GM18907 (cell line): ENCODE data around the gene CHCHD10.

ENCODE experiments used
- ATAC-seq: cut with Tn5 transposase; IDR thresholded peaks from one replicate; pipeline ENCODE4 v1.9.1; 2021; ENCODE audit warnings: mild to moderate bottlenecking, moderate library complexity; ENCODE audit not compliant: unreplicated experiment

CHCHD10 gene

DNA sequence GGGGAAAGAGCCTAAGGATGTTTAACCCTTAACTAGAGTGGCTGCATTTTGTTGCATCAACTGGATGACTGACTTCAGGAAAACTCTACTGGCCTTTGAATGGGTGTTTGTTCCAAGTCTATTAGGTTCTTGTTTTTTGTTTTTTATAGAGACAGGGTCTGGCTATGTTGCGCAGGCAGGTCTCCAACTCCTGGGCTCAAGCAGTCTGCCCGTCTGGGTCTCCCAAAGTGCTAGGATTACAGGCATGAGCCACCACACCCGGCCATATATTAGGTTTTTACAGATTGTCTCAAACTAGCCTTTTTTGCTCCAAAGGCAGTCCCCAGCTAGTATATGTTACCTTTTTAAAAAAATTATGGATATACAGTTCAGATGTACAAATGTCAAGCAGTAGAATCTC is 20.1 kb upstream of the CHCHD10 start:
- no peak for ATAC-seq

- peak; percentile 23 for ATAC-seq
These were observed 19.8 kb upstream of the CHCHD10 start for GRCh38 chr22:23787600-23787896.

- ATAC-seq = peak; percentile 66
These were observed 19.2 kb upstream of the CHCHD10 start, which contains the start of gene SMARCB1 for GRCh38 chr22:23786752-23787599. Gene SMARCB1 (plus strand): TSS chr22:23786966. CDS start chr22:23787170, 204 bp downstream.

DNA sequence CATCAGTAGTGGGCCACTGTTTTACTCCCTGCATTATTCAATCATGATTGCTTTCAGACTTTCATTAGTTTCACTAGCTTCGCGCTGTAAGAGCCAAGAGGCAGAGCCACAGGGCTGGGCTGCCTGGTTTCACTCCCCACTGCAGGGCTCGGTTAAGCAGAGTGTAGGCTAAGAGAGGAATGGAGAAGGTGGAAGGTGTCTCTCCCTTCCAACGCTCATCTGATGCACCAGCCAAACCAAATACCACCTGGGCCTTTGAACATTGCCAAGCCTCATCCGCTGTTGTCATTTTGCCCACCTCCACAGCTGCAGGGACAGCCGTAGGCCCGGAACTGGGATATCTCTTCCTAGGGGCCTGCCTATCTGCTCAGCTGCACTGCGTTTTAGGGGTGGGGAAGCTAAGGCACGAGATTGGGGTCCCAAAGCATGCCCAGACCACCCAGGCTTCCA is 18.5 kb upstream of the CHCHD10 start:
- no peak for ATAC-seq

DNA sequence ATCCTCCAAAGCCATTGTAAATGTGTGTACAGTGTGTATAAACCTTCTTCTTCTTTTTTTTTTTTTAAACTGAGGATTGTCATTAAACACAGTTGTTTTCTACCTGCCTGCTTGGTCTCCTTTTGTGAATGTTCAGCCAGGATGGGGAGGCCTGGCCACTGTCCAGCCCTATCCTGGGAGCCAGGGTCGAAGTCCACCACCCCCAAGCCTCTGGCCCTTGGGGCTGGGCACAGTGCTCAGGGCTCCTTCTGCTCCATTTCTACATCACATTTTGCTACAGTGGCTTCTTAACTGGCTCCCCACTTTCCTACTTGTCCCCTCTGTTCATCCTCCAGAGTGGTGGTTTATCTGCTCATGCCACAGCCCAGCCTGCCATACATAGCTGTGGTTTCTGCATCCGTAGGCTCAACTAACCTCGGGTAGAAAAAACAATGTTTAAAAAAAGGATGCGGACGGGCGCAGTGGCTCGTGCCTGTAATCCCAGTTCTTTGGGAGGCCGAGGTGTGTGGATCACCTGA is 16.5 kb upstream of the CHCHD10 start:
- ATAC-seq = no peak

DNA sequence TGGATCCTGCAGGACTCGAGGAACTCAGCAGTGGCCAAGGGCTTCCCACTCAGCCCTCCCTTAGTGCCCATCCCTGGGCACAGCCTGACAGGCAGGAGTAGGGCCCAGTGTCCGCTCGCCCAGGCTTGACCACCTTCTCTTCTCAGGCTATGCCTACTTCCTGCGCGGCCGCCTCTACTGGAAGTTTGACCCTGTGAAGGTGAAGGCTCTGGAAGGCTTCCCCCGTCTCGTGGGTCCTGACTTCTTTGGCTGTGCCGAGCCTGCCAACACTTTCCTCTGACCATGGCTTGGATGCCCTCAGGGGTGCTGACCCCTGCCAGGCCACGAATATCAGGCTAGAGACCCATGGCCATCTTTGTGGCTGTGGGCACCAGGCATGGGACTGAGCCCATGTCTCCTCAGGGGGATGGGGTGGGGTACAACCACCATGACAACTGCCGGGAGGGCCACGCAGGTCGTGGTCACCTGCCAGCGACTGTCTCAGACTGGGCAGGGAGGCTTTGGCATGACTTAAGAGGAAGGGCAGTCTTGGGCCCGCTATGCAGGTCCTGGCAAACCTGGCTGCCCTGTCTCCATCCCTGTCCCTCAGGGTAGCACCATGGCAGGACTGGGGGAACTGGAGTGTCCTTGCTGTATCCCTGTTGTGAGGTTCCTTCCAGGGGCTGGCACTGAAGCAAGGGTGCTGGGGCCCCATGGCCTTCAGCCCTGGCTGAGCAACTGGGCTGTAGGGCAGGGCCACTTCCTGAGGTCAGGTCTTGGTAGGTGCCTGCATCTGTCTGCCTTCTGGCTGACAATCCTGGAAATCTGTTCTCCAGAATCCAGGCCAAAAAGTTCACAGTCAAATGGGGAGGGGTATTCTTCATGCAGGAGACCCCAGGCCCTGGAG is 15.7 kb upstream of the CHCHD10 start:
- no peak for ATAC-seq

DNA sequence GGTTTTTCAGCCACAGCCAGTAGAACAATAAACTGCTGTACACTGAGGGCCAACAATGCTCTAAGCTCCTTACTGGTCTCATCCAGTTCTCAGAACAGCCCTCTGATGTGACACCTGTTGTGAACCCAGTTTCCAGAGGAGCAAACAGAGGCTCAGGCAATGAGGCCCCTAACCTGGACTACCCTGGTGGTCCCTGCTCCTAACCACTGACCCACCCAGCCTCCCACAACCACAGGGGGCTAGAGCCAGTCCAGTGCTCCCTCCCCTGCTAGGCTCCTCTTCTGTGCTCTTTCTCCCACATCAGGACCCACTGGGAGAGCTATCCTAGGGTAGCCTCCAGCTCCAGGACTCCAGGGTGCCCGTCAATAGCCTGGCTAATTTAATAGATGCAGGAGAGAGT is 14.9 kb upstream of the CHCHD10 start:
- ATAC-seq = no peak

DNA sequence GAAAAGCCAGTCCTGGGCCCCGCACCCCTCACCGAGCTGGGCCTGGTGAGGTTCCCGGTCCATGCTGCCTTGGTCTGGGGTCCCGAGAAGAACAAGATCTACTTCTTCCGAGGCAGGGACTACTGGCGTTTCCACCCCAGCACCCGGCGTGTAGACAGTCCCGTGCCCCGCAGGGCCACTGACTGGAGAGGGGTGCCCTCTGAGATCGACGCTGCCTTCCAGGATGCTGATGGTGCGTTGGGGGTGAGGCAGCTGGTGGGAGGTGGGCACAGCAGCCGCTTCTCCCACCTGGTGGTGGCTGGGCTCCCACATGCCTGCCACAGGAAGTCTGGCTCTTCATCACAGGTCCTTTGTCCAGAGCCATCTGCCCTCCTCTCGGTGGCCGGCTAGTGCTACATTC is 14.5 kb upstream of the CHCHD10 start:
- ATAC-seq = no peak

GRCh38 chr22:23781511-23782183 is 13.9 kb upstream of the CHCHD10 start:
- no peak for ATAC-seq

GRCh38 chr22:23781065-23781464 is 13.3 kb upstream of the CHCHD10 start:
- ATAC-seq = no peak

DNA sequence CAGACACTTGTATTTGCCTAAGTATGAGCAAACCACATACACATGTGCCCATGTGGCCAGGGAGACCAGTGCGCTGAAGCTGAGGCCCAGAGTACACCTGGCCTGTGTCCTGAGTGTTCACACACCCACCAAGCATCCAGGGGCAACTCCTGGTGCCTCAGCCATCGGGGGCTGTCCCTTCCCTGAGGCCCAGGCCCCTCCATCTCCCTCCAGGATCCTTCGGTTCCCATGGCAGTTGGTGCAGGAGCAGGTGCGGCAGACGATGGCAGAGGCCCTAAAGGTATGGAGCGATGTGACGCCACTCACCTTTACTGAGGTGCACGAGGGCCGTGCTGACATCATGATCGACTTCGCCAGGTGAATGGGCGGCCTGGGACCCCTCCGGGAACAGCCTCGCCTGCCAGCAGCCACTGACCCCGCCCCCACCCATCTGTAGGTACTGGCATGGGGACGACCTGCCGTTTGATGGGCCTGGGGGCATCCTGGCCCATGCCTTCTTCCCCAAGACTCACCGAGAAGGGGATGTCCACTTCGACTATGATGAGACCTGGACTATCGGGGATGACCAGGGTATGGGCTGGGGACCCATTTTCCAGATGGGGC is 12.5 kb upstream of the CHCHD10 start:
- ATAC-seq = no peak

GRCh38 chr22:23779731-23780130 is 12.0 kb upstream of the CHCHD10 start:
- ATAC-seq = no peak

DNA sequence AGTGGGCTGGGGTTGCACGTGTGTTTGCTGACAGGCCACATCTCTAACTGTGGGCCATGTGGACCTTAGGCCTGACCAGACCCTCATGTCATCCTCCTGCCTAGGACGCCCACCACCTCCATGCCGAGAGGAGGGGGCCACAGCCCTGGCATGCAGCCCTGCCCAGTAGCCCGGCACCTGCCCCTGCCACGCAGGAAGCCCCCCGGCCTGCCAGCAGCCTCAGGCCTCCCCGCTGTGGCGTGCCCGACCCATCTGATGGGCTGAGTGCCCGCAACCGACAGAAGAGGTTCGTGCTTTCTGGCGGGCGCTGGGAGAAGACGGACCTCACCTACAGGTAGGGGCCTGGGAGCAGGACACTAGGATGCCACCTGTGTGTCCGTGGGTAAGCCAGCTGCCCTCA is 11.3 kb upstream of the CHCHD10 start:
- ATAC-seq = no peak

DNA sequence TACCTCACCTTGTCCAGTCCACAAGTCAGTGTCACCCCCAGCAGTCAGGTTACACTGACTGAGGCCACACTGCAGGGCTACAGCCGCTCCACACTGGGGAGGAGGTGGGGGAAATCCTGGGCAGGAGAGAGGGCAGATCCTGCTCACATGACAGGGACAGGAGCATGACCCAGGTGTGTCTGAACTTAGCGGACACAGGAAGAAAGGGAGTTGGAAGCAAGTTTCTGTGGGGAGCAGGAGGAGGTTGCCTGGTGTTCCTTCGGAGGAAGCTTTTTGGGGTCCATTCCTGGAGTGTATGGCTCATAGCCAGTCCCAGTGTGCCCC is 10.8 kb upstream of the CHCHD10 start:
- no peak for ATAC-seq

GRCh38 chr22:23777776-23778576 is 10.2 kb upstream of the CHCHD10 start:
- no peak for ATAC-seq

DNA sequence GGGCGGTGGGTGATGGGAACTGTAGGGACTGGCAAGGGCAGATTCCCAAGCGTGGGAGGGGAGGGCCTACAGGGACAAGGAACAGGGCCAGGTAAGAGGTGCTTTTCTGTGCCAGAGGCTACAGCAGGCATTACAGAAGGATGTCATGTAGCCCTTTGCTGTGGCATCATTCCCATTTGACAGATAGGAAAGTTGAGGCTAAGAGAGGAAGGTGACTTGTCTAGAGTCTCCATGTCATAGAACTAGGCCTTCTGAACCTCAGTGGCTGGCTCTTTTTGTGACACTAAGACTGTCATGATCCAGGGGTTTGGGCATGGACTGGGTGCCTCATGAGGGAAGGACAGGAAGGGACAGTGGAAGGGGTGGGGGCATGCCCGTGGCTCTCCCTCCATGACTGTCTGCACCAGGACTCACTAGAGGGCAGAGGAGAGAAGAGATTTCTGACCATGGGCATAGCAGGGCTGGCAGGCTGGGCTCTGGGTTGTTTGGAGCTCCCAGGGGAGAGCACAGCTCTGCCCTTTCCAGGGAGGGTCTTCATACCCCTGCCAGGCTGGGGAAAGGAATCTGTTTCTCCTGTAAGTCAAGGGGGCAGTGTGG is 8.1 kb upstream of the CHCHD10 start:
- ATAC-seq = no peak

- no peak for ATAC-seq
These were observed 7.2 kb upstream of the CHCHD10 start for GRCh38 chr22:23774922-23775436.

GRCh38 chr22:23774114-23774921 is 6.5 kb upstream of the CHCHD10 start:
- ATAC-seq = no peak
